HG03039 (cell line): Measurements from ENCODE around the gene LRRIQ1.

Source experiments
- ATAC-seq: cut with Tn5 transposase; IDR thresholded peaks from one replicate; pipeline ENCODE4 v1.9.1; 2021; ENCODE audit warnings: mild to moderate bottlenecking, moderate library complexity; ENCODE audit not compliant: unreplicated experiment

LRRIQ1 gene

GRCh38 chr12:85057370-85057963 lies 21.3 kb downstream of the LRRIQ1 start:
- ATAC-seq, result no peak

GRCh38 chr12:85058339-85058738 lies 22.2 kb downstream of the LRRIQ1 start:
- ATAC-seq, result no peak

DNA sequence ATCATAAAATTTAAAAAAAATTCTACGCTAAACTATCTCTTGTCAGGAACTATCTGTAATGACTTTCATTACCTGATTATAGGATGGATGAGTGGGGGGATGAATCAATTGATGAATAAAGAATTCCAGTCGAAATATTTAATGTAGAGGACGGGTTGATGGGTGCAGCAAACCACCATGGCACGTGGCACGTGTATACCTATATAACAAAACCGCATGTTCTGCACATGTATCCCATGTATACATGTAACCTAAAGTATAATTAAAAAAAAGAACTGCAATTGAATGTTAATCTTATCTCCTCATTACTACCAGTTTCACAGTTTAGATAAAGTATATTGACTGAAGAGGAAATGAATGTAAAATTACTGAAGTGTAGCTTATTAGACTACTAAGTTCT lies 23.4 kb downstream of the LRRIQ1 start:
- ATAC-seq, result no peak

DNA sequence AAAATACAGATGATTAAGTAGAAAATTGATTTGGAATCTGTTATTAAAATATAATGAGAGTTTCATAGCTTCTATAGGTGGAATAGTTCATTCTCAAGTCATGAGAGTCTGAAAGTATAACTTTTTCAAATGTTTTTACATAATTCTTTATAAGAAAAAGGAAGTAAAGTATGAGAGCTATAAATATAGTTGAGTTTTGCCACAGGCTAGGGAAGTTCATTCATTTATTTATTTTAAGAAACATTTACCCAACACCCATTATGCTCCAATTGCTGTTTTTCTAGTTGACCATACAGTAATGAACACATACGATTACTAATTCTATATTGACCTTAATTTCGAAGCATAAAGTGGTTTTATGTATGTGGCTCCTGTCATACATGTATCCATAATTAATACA lies 24.8 kb downstream of the LRRIQ1 start:
- ATAC-seq, result no peak

DNA sequence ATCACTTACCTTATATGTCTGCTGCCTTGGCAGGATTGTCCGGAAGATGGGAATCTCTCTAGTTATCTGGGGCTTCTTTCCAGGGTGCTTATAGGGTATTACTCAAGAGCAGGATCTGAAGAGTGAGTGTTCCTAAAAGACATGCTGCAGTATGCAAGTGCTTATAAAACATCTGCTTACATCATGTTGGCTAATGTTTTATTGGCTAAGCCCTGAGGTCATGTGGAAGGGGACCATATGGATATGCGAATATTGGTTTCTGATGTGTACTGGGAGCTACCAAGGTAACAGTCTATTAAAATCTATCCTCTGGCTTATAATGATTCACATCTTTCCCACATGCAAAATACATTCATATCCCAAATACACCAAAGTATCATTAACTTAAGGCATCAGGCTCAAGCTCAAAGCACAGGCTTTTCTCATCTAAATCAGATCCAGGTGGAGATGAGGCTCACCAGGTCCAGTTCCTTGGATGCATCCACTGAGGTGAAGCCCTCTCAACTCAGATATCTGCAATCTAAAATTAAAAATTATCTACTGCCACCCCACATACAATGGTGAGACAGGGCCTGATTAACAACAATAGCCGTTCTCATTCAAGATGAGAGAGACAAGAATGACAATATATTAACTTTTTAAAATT lies 29.8 kb downstream of the LRRIQ1 start:
- ATAC-seq, result no peak

- no peak for ATAC-seq
Measured at GRCh38 chr12:85072826-85073225, 36.7 kb downstream of the LRRIQ1 start.

DNA sequence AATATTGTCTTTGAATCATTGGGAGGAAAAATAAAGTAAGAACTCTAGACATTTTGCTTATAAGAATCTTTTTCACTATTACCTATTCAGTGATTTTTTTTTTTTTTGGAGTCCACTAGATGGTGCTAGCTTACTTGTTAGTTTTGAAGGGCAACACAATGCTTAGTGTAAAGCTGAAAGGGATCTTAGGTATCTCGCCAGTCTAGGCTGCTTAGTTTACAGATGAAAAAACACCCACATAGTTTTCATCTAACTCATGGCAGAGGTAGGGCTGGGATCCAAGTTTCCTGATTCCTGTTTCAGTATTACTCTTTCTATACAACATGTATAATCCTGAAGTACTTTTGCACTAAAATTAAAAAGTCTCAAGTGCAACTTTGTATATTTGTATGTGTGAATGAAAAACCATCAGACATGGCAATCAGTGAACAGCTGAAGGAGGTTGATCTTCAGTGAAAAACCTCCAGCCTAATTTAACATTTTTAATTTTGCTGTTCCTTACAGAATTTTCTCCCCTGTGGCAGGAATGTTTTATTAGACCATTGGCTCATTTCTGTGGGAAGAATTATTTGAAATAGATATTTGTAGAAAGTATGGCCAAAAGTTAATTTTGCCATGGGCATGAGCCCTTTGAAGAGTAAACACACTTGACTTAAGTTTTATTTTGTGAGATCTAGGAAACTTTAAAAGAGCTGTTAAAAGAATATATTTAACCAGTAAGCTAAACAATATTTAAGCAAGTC lies 40.7 kb downstream of the LRRIQ1 start:
- peak; percentile 88 for ATAC-seq

GRCh38 chr12:85085066-85085465 lies 48.9 kb downstream of the LRRIQ1 start:
- ATAC-seq, result no peak

DNA sequence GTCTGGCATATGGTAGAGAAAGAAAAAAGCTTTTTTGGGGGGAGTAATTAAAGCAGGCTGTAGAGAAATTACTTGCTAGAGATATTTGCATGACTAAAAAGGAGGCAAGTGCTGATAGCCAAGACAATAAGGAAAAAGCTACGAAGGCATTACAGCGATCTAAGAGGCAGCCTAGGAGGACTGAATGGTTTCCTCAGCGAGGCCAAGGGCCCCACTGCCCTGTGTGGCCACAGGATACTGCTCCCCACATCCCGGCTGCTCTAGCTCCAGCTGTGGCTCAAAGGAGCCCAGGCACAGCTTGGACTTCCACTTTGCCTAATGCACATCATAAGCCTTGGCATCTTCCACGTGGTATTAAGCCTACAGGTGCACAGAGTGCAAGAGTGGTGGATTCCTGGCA lies 53.6 kb downstream of the LRRIQ1 start:
- no peak for ATAC-seq

DNA sequence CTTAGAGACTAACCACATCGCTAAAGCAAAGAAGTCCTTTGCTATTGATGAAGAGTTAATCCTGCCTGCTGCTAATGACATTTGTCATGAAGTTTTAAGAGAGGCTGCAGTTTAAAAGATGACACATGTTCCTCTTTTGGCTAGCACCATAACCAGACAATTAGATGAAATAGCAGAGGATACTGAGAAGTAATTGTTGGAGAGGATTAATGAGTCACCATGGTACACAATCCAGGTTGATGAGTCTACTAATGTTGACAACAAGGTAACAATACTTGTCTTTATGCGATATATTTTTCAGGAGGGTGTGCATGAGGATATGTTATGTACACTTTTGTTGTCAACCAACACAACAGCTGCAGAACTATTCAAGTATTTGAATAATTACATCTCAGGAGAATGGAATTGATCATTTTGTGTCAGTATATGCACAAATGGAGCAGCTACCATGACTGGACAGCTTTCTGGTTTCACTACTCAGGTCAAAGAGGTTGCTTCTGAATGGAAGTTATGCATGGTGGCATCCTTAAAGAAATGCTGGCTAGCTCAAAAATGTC lies 56.7 kb downstream of the LRRIQ1 start:
- no peak for ATAC-seq

- ATAC-seq, result no peak
Measured at GRCh38 chr12:85095501-85095900, 59.4 kb downstream of the LRRIQ1 start.

GRCh38 chr12:85130646-85131045 lies 94.5 kb downstream of the LRRIQ1 start:
- ATAC-seq, result no peak

- ATAC-seq, result no peak
Measured at GRCh38 chr12:85138833-85139232, 102.7 kb downstream of the LRRIQ1 start.

DNA sequence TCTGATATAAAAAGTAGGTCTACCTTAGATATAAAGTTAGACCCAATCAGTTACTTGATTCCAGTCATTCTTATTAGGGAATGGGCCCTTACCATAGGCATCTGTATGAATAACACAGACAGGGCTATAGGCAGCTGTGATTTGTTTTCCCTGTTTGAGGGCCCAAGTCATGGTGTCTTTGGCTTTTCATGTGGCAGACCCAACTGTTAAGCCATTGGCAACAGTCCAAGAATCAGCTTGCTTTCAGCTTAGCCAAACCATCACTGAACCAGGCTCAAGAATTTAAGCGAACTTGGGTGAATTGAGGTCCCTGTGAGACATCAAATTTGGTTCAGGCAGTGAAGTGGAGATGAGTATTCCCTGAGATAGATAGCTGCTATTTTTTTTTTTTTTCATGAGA lies 111.2 kb downstream of the LRRIQ1 start:
- ATAC-seq, result no peak

- ATAC-seq, result no peak
Measured at GRCh38 chr12:85152311-85152729, 116.2 kb downstream of the LRRIQ1 start.

DNA sequence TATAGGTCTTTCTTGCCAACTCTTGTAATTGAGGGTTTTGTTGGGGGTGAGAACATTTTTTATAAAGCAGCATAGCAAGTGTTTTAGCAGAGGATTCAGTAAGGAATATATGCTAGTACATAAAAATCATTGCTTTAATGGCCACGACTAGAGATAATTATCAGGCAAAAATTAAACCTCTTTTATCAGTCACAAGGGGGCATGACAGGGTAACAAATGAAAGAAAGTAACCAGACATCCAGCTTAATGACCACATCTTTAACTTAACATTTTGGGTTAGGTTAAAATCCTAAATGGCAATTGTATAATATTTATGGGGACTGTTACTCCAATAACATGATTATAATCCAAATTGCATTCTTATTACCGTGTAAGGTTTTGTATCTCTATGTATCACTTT lies 119.6 kb downstream of the LRRIQ1 start:
- ATAC-seq, result no peak

- no peak for ATAC-seq
Measured at GRCh38 chr12:85156569-85156968, 120.4 kb downstream of the LRRIQ1 start.

DNA sequence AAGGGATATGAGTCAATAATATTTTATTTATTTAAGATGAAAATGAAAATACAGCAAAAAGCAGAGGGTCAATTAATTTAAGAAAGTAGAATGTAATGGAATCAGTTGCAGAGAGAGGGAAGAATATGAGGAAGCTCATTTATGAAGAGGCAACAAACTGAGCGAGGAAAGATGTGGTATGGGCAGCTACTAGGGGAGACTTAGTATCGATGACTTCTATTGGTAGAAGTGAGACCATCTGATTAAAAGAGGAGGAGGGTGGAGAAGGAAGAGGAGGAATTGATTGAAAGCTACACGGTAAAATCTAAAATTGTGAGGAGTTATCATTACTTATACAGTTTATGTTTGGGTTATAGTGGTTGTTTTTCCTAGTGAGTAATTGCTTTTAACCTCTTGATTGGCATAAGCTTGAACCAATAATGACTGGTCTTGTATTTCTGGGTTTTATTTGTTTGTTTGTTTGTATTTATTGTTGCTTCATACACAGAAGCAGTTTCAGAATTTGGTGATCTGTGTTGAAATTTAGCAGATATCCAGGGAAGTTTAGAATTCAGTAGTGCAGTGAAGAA lies 121.0 kb downstream of the LRRIQ1 start:
- ATAC-seq, result no peak

DNA sequence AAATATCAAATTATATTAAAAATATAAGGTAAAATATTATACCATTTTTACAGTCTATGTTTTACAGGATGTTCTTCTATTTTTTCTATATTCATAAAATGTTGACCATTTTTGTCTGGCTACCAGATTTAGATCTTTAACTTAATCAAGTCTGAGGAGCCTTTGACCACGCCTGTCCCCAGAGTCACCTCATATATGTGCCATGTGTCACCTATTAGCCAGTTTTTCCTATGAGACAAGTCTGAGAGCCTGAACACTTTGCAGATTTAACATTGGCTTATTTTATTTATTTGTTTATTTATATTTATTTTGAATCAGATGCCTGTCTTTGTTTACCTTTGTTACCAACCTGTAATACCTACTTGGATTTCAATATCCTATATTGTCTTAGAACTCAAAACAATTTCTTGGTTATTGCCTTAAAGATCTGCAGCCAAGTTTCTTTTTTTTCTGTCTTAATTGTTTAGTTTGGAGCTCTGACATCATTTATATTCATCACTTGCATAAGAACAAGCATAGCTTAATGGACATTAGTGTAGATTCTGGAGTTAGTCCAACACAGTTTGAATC lies 127.7 kb downstream of the LRRIQ1 start:
- no peak for ATAC-seq

- ATAC-seq, result no peak
Measured at GRCh38 chr12:85179680-85180270, 143.6 kb downstream of the LRRIQ1 start.

- ATAC-seq, result no peak
Measured at GRCh38 chr12:85182699-85183098, 146.5 kb downstream of the LRRIQ1 start.
